HepG2 (cell line): Measurements from ENCODE around the gene TFF1. TPM values are rescaled to one million over a fixed set of nuclear protein-coding genes. Genes with fewer than 3 reads are reported as not detected.

Experiments used
- ATAC-seq: fragments of 200-7000 bp; cut with Tn5 transposase; 3 replicates; pipeline ENCODE4 v1.9.1; 2020; ENCODE audit warnings: mild to moderate bottlenecking, moderate library complexity
- BruUV-seq: library from RNA; stranded (reverse); fragments of 400-500 nt; replicated peaks from 2 replicates; lab custom pipeline; 2021; lab: Mats Ljungman, UMichigan
- CTCF ChIA-PET: fragments of 300-600 bp; formaldehyde crosslinking; extraction: SDS; loops from one replicate; lab custom pipeline; 2021; ENCODE audit warnings: low total read pairs, inconsistent platforms, low intra/inter-chr PET ratio; lab: Yijun Ruan, JAX
- POLR2A ChIA-PET: fragments of 350-600 bp; sonication (Branson Sonifier 250); formaldehyde crosslinking; loops from one replicate; lab custom pipeline; 2020; ENCODE audit warnings: antibody characterized with exemption, inconsistent platforms; lab: Yijun Ruan, JAX
- DNase-seq: peaks from one replicate; pipeline ENCODE4 v3.0.0-alpha.2; 2015; ENCODE audit warnings: low spot score
- FAIRE-seq: peaks from 3 replicates; lab custom pipeline; 2011; peaks lifted over from hg19 to GRCh38; lab: Jason Lieb, UNC
- H2AFZ ChIP-seq: one replicate; pipeline ENCODE4 v1.6.1; 2011; ENCODE audit warnings: low read length, inconsistent platforms
- H3K27ac ChIP-seq: fragments of 300-600 bp; 3 replicates; pipeline ENCODE4 v1.8.0; 2011; ENCODE audit warnings: mixed run types, mild to moderate bottlenecking, mixed read lengths, low read length, inconsistent platforms; ENCODE audit not compliant: insufficient read depth; ENCODE audit errors: extremely low read length
- H3K27me3 ChIP-seq, 2 experiments: fragments of 200-600 bp in 1 of 2; 2 replicates in 1 of 2; 3 replicates in 1 of 2; pipeline versions ENCODE4 v1.6.0 to v1.8.0; 2011; ENCODE audit warnings: low read length in 2 of 2, mild to moderate bottlenecking in 2 of 2, moderate library complexity in 2 of 2, inconsistent platforms in 1 of 2; ENCODE audit not compliant: insufficient read depth in 2 of 2, control insufficient read depth in 1 of 2
- H3K36me3 ChIP-seq, 2 experiments: fragments of 200-600 bp in 1 of 2; replicated peaks in 1 of 2; 2 replicates in 1 of 2; 3 replicates in 1 of 2; pipeline versions ENCODE4 v1.5.1 to v1.8.0; 2011; ENCODE audit warnings: low read length in 2 of 2, inconsistent platforms in 1 of 2; ENCODE audit not compliant: insufficient read depth in 2 of 2, control insufficient read depth in 1 of 2
- H3K4me1 ChIP-seq: 2 replicates; pipeline ENCODE4 v1.5.1; 2012; ENCODE audit warnings: low read length, inconsistent platforms; ENCODE audit not compliant: insufficient read depth
- H3K4me2 ChIP-seq: 2 replicates; pipeline ENCODE4 v1.6.0; 2011; ENCODE audit warnings: low read depth, low read length, inconsistent platforms
- H3K4me3 ChIP-seq, 3 experiments: fragments of 200-600 bp in 1 of 3; sonication (generic), shearing (Covaris generic) in 1 of 3; replicated peaks in 1 of 3; 2 replicates each; pipeline ENCODE4 v1.5.1; 2011 to 2016; ENCODE audit warnings: low read length in 3 of 3, inconsistent platforms in 2 of 3, low read depth in 2 of 3, mild to moderate bottlenecking in 2 of 3, control low read depth in 1 of 3, mixed read lengths in 1 of 3; ENCODE audit not compliant: insufficient read depth in 1 of 3
- H3K79me2 ChIP-seq: one replicate; pipeline ENCODE4 v1.6.1; 2011; ENCODE audit warnings: low read length, inconsistent platforms; ENCODE audit not compliant: insufficient read depth
- H3K9ac ChIP-seq: 2 replicates; pipeline ENCODE4 v1.6.0; 2011; ENCODE audit warnings: mild to moderate bottlenecking, low read depth, low read length, inconsistent platforms; ENCODE audit not compliant: insufficient read depth
- H3K9me3 ChIP-seq: 2 replicates; pipeline ENCODE4 v1.5.1; 2012; ENCODE audit warnings: mild to moderate bottlenecking, low read length
- H4K20me1 ChIP-seq: 2 replicates; pipeline ENCODE4 v1.6.0; 2011; ENCODE audit warnings: inconsistent platforms, mild to moderate bottlenecking, low read length, moderate library complexity; ENCODE audit not compliant: insufficient read depth
- ARHGAP35 ChIP-seq: sonication (generic); formaldehyde crosslinking; IDR thresholded peaks from 2 replicates; pipeline ENCODE4 v1.9.0; 2022; ENCODE audit warnings: mild to moderate bottlenecking, inconsistent platforms, moderate library complexity, missing genetic modification reagents, borderline replicate concordance
- EED ChIP-seq: sonication (generic); formaldehyde crosslinking; IDR thresholded peaks from 2 replicates; pipeline ENCODE4 v1.5.0; 2020; ENCODE audit warnings: mild to moderate bottlenecking, missing genetic modification reagents
- GABPB1 ChIP-seq: IDR thresholded peaks from 2 replicates; pipeline ENCODE4 v1.6.1; 2016; ENCODE audit warnings: mild to moderate bottlenecking, missing genetic modification reagents, moderate library complexity, missing compliant biosample characterization
- HNRNPL ChIP-seq: fragments of 200-400 bp; formaldehyde crosslinking; IDR thresholded peaks from 2 replicates; pipeline ENCODE4 v1.6.1; 2017; ENCODE audit warnings: mild to moderate bottlenecking, low read depth, low read length
- KDM2A ChIP-seq: sonication (generic); formaldehyde crosslinking; IDR thresholded peaks from 2 replicates; pipeline ENCODE4 v1.4.0; 2020; ENCODE audit warnings: low read depth, missing genetic modification reagents, borderline replicate concordance
- KLF16 ChIP-seq, 2 experiments: sonication (generic) in 1 of 2; formaldehyde crosslinking in 1 of 2; IDR thresholded peaks; 2 replicates each; pipeline versions ENCODE4 v1.6.1 to v1.8.0; 2016 to 2023; ENCODE audit warnings: missing genetic modification reagents in 2 of 2, missing compliant biosample characterization in 1 of 2
- KMT2A ChIP-seq: sonication (generic); formaldehyde crosslinking; IDR thresholded peaks from 2 replicates; pipeline ENCODE4 v1.4.0; 2020; ENCODE audit warnings: missing genetic modification reagents
- NKX3-1 ChIP-seq: sonication (generic); formaldehyde crosslinking; IDR thresholded peaks from 2 replicates; pipeline ENCODE4 v1.5.0; 2020; ENCODE audit warnings: missing genetic modification reagents
- PAX8 ChIP-seq: sonication (generic); formaldehyde crosslinking; IDR thresholded peaks from 2 replicates; pipeline ENCODE4 v1.8.0; 2022; ENCODE audit warnings: mild to moderate bottlenecking, missing genetic modification reagents, borderline replicate concordance
- PHF20 ChIP-seq: sonication (generic); formaldehyde crosslinking; IDR thresholded peaks from 2 replicates; pipeline ENCODE4 v1.5.0; 2020; ENCODE audit warnings: mild to moderate bottlenecking, missing genetic modification reagents
- THYN1 ChIP-seq: sonication (generic); formaldehyde crosslinking; IDR thresholded peaks from 2 replicates; pipeline ENCODE4 v1.8.1; 2023; ENCODE audit warnings: low read depth, mild to moderate bottlenecking, moderate library complexity, missing genetic modification reagents, borderline replicate concordance
- ZBTB7B ChIP-seq: sonication (generic); formaldehyde crosslinking; IDR thresholded peaks from 2 replicates; pipeline ENCODE4 v1.4.0; 2020; ENCODE audit warnings: missing genetic modification reagents
- ZNF510 ChIP-seq: sonication (generic); formaldehyde crosslinking; IDR thresholded peaks from 2 replicates; pipeline ENCODE4 v1.4.0; 2020; ENCODE audit warnings: low read depth, mild to moderate bottlenecking, missing genetic modification reagents
- ZNF629 ChIP-seq: sonication (generic); formaldehyde crosslinking; conservative IDR thresholded peaks from 2 replicates; pipeline ENCODE4 v1.5.0; 2020; ENCODE audit warnings: missing genetic modification reagents
- WGBS: methylation state at CpG from one replicate; pipeline ENCODE4 v1.1.6; 2017; ENCODE audit warnings: low lambda C conversion rate; 5-methylcytosine and 5-hydroxymethylcytosine counted together
- in situ Hi-C: cut with HindIII; loops from 2 replicates; pipeline ENCODE4 v1.10.0; 2017; ENCODE audit warnings: low pct_unique_long_range_greater_than_20kb; ENCODE audit not compliant: extremely low pct_ligation_motif_present
- intact Hi-C: fragments of 100-400 bp; cut with micrococcal nuclease; formaldehyde crosslinking; loops from one replicate; pipeline ENCODE4 v1.10.0; 2022; ENCODE audit not compliant: unreplicated experiment
- polyA plus RNA-seq, 8 experiments: library from polyadenylated mRNA; depleted of rRNA in 3 of 8; stranded (reverse) in 7 of 8; unstranded in 1 of 8; fragments of >200 nt; fragmentation: Illumina TruSeq in 4 of 8; extraction: Trizol in 4 of 8; gene quantifications; 2 replicates each; pipeline versions ENCODE4 v1.2.1 to v1.2.3, GENCODE V29; 2011 to 2016; ENCODE audit warnings: low read depth in 4 of 8, missing spikeins in 1 of 8, mixed read lengths in 1 of 8; ENCODE audit not compliant: insufficient read depth in 1 of 8
- total RNA-seq, 5 experiments: library from RNA; depleted of rRNA; stranded (reverse); fragments of >200 nt; fragmentation: Illumina TruSeq; extraction: Trizol; gene quantifications; 2 replicates each; pipeline ENCODE4 v1.2.3, GENCODE V29; 2016; ENCODE audit warnings: low read depth in 1 of 5
- TF ChIP-seq, protein P1 (sequence below): sonication (generic); formaldehyde crosslinking; conservative IDR thresholded peaks from 2 replicates; pipeline ENCODE4 v1.8.0; 2022; ENCODE audit warnings: missing genetic modification reagents
- TF ChIP-seq, protein P2 (sequence below): sonication (generic); formaldehyde crosslinking; IDR thresholded peaks from 2 replicates; pipeline ENCODE4 v1.8.1; 2023; ENCODE audit warnings: mild to moderate bottlenecking, missing genetic modification reagents
- TF ChIP-seq, protein P3 (sequence below): sonication (generic); formaldehyde crosslinking; IDR thresholded peaks from 2 replicates; pipeline ENCODE4 v1.8.0; 2022; ENCODE audit warnings: missing genetic modification reagents, low read depth, mild to moderate bottlenecking, borderline replicate concordance
- TF ChIP-seq, protein P4 (sequence below): sonication (generic); formaldehyde crosslinking; IDR thresholded peaks from 2 replicates; pipeline ENCODE4 v1.4.0; 2020; ENCODE audit warnings: missing genetic modification reagents
- TF ChIP-seq, protein P5 (sequence below): sonication (generic); formaldehyde crosslinking; conservative IDR thresholded peaks from 2 replicates; pipeline ENCODE4 v1.8.1; 2023; ENCODE audit warnings: missing genetic modification reagents

TFF1 gene
- total and polyA plus RNA-seq, 2 of the 13 experiments (the other 11 are each of a cell fraction or from before 2014, with no cell fraction given), result 0.24 to 19.4 TPM

DNA sequence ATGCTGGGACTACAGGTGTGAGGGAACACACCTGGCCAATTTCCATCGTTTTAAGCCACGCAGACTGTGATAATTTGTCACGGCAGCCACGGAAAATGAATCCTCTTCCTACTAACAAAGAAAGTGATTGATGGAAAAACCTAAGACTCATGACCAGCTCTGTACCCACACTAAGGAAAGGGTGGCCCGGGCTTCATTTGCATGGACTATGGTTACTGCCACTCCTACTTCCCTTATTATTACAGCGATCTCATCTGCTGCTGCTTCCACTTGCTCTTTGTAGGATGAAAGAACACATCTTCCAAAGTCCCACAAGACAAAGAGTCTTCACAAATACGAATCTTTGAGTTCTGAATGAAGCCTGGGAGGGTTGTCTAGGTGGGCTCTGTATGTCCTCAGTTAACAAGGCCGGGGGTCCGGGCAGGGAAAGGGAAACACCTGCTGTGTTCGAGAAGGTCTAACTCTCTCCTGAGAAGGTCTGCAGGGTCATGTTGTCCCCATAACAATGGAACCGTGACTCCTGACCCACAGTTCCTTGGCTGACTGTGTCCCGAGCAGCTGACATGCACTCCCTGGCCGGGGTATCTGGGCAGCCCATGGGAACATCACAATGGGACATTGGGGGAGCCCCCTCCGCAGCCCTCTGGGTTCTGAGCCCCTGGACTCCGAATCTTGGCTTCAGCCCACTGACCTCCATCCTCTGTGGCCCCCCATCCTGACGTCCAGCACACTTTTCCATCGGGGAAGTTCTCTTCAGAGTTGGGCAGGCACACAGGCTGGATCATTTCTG, 13.3 kb upstream of the TFF1 start:
- BruUV-seq, result no TSS peak
- 85% methylated on average over 15 of the region's 17 CpGs for WGBS

More for the DNA sequence above, 13.3 kb upstream of the TFF1 start:
- ChIA-PET CTCF (no interaction called here), POLR2A (no interaction called here)
- no peaks in the 10 kb centered on the region for H3K9me3 ChIP-seq
- no peak overlapping the region for H3K4me3 ChIP-seq
- FAIRE-seq, result no peak
- no peak overlapping the region for H3K4me2 ChIP-seq
- no peaks in the 10 kb centered on the region for H3K27me3 ChIP-seq
- no peak for DNase-seq
- no peak overlapping the region for H2AFZ ChIP-seq
- TF ChIP-seq HNRNPL (no peak), ZBTB7B (CRISPR knock-in tag) (no peak), KMT2A (CRISPR knock-in tag) (no peak), ZNF510 (no peak), PAX8 (no peak), KLF16 (CRISPR knock-in tag; IDR thresholded peaks at IDR 0.05) (no peak), NKX3-1 (CRISPR knock-in tag) (no peak), PHF20 (CRISPR knock-in tag) (no peak), ZNF629 (CRISPR knock-in tag) (no peak), THYN1 (CRISPR knock-in tag) (no peak), GABPB1 (no peak), EED (CRISPR knock-in tag) (no peak), KDM2A (no peak), ARHGAP35 (CRISPR knock-in tag) (no peak)
- TF ChIP-seq, protein P1, sequence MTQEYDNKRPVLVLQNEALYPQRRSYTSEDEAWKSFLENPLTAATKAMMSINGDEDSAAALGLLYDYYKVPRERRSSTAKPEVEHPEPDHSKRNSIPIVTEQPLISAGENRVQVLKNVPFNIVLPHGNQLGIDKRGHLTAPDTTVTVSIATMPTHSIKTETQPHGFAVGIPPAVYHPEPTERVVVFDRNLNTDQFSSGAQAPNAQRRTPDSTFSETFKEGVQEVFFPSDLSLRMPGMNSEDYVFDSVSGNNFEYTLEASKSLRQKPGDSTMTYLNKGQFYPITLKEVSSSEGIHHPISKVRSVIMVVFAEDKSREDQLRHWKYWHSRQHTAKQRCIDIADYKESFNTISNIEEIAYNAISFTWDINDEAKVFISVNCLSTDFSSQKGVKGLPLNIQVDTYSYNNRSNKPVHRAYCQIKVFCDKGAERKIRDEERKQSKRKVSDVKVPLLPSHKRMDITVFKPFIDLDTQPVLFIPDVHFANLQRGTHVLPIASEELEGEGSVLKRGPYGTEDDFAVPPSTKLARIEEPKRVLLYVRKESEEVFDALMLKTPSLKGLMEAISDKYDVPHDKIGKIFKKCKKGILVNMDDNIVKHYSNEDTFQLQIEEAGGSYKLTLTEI, result no peak
- TF ChIP-seq, protein P2, sequence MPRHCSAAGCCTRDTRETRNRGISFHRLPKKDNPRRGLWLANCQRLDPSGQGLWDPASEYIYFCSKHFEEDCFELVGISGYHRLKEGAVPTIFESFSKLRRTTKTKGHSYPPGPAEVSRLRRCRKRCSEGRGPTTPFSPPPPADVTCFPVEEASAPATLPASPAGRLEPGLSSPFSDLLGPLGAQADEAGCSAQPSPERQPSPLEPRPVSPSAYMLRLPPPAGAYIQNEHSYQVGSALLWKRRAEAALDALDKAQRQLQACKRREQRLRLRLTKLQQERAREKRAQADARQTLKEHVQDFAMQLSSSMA (CRISPR knock-in tag), result no peak
- TF ChIP-seq, protein P3, sequence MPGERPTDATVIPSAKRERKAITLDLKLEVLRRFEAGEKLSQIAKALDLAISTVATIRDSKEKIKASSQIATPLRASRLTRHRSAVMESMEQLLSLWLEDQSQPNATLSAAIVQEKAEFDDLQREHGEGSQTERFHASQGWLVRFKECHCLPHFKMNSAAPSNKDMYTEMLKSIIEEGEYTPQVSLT, result no peak
- TF ChIP-seq, protein P4, sequence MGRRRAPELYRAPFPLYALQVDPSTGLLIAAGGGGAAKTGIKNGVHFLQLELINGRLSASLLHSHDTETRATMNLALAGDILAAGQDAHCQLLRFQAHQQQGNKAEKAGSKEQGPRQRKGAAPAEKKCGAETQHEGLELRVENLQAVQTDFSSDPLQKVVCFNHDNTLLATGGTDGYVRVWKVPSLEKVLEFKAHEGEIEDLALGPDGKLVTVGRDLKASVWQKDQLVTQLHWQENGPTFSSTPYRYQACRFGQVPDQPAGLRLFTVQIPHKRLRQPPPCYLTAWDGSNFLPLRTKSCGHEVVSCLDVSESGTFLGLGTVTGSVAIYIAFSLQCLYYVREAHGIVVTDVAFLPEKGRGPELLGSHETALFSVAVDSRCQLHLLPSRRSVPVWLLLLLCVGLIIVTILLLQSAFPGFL, result no peak
- TF ChIP-seq, protein P5, sequence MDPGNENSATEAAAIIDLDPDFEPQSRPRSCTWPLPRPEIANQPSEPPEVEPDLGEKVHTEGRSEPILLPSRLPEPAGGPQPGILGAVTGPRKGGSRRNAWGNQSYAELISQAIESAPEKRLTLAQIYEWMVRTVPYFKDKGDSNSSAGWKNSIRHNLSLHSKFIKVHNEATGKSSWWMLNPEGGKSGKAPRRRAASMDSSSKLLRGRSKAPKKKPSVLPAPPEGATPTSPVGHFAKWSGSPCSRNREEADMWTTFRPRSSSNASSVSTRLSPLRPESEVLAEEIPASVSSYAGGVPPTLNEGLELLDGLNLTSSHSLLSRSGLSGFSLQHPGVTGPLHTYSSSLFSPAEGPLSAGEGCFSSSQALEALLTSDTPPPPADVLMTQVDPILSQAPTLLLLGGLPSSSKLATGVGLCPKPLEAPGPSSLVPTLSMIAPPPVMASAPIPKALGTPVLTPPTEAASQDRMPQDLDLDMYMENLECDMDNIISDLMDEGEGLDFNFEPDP (CRISPR knock-in tag), result no peak
- TF ChIP-seq, all 625 proteins: peak for 0
- Histone ChIP-seq H3K36me3 (no peaks in the 10 kb centered on the region), H3K9ac (no peak overlapping the region), H3K27ac (no peak overlapping the region), H3K79me2 (no peaks in the 10 kb centered on the region), H4K20me1 (no peaks in the 10 kb centered on the region), H3K4me1 (peaks cover 14% of the 10 kb centered on the region)
- intact Hi-C loops, result no loop called here
- in situ Hi-C loops, result loop anchor here (5.0 kb wide), 1 partner anchor 68 kb away; no protein-coding TSS in a partner anchor
- no peak for ATAC-seq
